Smooth muscle cell (in vitro differentiated cells): ENCODE data around the gene TAPBPL. TPM values are rescaled to one million over a fixed set of nuclear protein-coding genes. Genes with fewer than 3 reads are reported as not detected.

Source experiments
- DNase-seq: peaks from one replicate; lab custom pipeline; 2025; ENCODE audit not compliant: unreplicated experiment; lab: John Stamatoyannopoulos, UW
- H2AFZ ChIP-seq: fragments of 200-600 bp; sonication (generic); 2 replicates; pipeline ENCODE4 v1.6.0; 2016; ENCODE audit warnings: antibody characterized with exemption, low read depth, mild to moderate bottlenecking
- H3F3A ChIP-seq: fragments of 200-600 bp; sonication (generic); 2 replicates; pipeline ENCODE4 v1.6.0; 2017; ENCODE audit warnings: antibody characterized with exemption, low read depth
- H3K27ac ChIP-seq: fragments of 200-600 bp; sonication (generic); 2 replicates; pipeline ENCODE4 v1.5.1; 2016; ENCODE audit warnings: low read depth, mild to moderate bottlenecking
- H3K27me3 ChIP-seq: fragments of 200-600 bp; sonication (generic); 2 replicates; pipeline ENCODE4 v1.6.1; 2016; ENCODE audit warnings: low read depth, mild to moderate bottlenecking
- H3K36me3 ChIP-seq: fragments of 200-600 bp; sonication (generic); 2 replicates; pipeline ENCODE4 v1.5.1; 2016; ENCODE audit warnings: low read depth
- H3K4me1 ChIP-seq: fragments of 200-600 bp; sonication (generic); 2 replicates; pipeline ENCODE4 v1.5.1; 2016; ENCODE audit warnings: low read depth
- H3K4me2 ChIP-seq: fragments of 200-600 bp; sonication (generic); 2 replicates; pipeline ENCODE4 v1.6.0; 2016; ENCODE audit warnings: mild to moderate bottlenecking
- H3K4me3 ChIP-seq: fragments of 200-600 bp; sonication (generic); 2 replicates; pipeline ENCODE4 v1.5.1; 2016; ENCODE audit warnings: mild to moderate bottlenecking
- H3K79me2 ChIP-seq: fragments of 200-600 bp; sonication (generic); 2 replicates; pipeline ENCODE4 v1.6.0; 2016; ENCODE audit warnings: low read depth, mild to moderate bottlenecking
- H3K9ac ChIP-seq: fragments of 200-600 bp; sonication (generic); 2 replicates; pipeline ENCODE4 v1.6.0; 2016; ENCODE audit warnings: low read depth
- H3K9me3 ChIP-seq: fragments of 200-600 bp; sonication (generic); replicated peaks from 2 replicates; pipeline ENCODE4 v1.5.1; 2016; ENCODE audit warnings: low read depth
- H4K20me1 ChIP-seq: fragments of 200-600 bp; sonication (generic); 2 replicates; pipeline ENCODE4 v1.6.0; 2016; ENCODE audit warnings: low read depth
- WGBS: methylation state at CpG from one replicate; pipeline ENCODE4 v1.1.7; 2016; ENCODE audit warnings: low lambda C conversion rate; 5-methylcytosine and 5-hydroxymethylcytosine counted together
- polyA plus RNA-seq: library from polyadenylated mRNA; unstranded; fragments of >200 nt; fragmentation: Nextera tagmentation; extraction: Ambion mirVana; gene quantifications from 2 replicates; pipeline ENCODE4 v1.2.1, GENCODE V29; 2016
- total RNA-seq: library from RNA; depleted of rRNA; stranded (reverse); fragments of >200 nt; gene quantifications from 2 replicates; pipeline ENCODE4 v1.2.3, GENCODE V29; 2014
- TF ChIP-seq, protein P1 (sequence below): fragments of 200-600 bp; sonication (generic); IDR thresholded peaks from 2 replicates; pipeline ENCODE4 v1.5.1; 2017; ENCODE audit warnings: borderline replicate concordance, mild to moderate bottlenecking, antibody characterized with exemption; ENCODE audit not compliant: insufficient read depth, poor library complexity, severe bottlenecking

Gene TAPBPL
- total and polyA plus RNA-seq, 2 experiments from 2014 or later, result 0.85 to 3.2 TPM

DNA sequence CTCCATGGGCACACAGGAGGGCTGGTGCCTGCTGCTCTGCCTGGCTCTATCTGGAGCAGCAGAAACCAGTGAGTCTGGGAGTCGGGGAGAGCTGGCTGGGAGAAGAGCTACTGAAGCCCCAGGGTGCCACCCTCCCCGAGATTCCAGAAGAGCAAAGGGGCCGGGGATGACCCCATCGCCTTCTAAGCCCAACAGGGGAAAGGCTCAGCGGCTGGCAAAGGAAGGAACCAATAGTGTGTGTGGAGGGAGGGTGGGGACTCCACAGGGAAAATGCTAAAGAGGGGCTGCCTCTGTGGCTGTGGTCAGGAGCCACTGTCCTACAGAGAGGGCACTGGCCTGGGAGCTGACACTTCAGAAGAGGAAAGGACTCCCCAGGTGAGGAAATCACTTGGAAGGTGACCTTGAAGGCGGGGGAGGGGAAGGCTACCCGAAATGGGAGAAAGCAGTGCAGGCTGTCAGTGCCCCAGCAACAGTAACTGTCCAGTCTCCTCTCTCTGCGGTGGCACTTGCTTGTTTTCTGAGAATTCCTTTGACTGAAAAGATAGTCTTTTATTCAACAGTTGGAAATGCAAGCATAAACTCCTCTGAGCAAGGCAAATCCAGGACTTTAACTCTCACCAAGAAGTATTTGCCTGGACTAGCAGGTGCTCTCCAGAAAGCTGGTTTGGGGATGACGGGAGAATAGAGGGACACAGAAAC, 552 bp downstream of the TAPBPL start:
- no peaks in the 10 kb centered on the region for H3K27me3 ChIP-seq
- no peaks in the 10 kb centered on the region for H3K79me2 ChIP-seq
- H3K9me3 ChIP-seq, result no peaks in the 10 kb centered on the region
- H3K27ac ChIP-seq, result peak overlapping the region; percentile 50
- H3K4me3 ChIP-seq, result peak overlapping the region; percentile 55
- no peak overlapping the region for H3K9ac ChIP-seq
- no peaks in the 10 kb centered on the region for H3F3A ChIP-seq
- 88% methylated on average over 9 of the region's 9 CpGs for WGBS
- peaks cover 33% of the 10 kb centered on the region for H3K4me1 ChIP-seq
- no peaks in the 10 kb centered on the region for H4K20me1 ChIP-seq
- no peak for DNase-seq
- TF ChIP-seq, protein P1, sequence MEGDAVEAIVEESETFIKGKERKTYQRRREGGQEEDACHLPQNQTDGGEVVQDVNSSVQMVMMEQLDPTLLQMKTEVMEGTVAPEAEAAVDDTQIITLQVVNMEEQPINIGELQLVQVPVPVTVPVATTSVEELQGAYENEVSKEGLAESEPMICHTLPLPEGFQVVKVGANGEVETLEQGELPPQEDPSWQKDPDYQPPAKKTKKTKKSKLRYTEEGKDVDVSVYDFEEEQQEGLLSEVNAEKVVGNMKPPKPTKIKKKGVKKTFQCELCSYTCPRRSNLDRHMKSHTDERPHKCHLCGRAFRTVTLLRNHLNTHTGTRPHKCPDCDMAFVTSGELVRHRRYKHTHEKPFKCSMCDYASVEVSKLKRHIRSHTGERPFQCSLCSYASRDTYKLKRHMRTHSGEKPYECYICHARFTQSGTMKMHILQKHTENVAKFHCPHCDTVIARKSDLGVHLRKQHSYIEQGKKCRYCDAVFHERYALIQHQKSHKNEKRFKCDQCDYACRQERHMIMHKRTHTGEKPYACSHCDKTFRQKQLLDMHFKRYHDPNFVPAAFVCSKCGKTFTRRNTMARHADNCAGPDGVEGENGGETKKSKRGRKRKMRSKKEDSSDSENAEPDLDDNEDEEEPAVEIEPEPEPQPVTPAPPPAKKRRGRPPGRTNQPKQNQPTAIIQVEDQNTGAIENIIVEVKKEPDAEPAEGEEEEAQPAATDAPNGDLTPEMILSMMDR, result no peak
- H3K4me2 ChIP-seq, result peak overlapping the region; percentile 87
- peak overlapping the region; percentile 58 for H2AFZ ChIP-seq
- no peaks in the 10 kb centered on the region for H3K36me3 ChIP-seq

DNA sequence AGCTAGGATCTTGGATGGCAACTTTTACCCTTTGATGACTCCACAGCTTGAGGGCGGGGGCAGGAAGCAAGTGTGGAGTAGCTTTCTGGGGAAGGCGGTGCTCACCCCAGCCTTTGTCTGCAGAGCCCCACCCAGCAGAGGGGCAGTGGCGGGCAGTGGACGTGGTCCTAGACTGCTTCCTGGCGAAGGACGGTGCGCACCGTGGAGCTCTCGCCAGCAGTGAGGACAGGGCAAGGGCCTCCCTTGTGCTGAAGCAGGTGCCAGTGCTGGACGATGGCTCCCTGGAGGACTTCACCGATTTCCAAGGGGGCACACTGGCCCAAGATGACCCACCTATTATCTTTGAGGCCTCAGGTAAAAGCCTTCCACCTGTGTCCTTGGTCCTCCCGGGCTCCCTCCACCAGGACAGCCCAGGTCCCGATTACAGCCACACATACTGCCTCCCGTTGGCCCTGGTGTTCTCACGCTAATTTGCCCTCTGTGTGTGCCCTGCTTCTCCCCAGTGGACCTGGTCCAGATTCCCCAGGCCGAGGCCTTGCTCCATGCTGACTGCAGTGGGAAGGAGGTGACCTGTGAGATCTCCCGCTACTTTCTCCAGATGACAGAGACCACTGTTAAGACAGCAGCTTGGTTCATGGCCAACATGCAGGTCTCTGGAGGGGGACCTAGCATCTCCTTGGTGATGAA, 1.2 kb downstream of the TAPBPL start:
- WGBS, result 91% methylated on average over 17 of the region's 17 CpGs
- no peak for DNase-seq
- Histone ChIP-seq H2AFZ (no peak overlapping the region), H3K4me1 (peaks cover 33% of the 10 kb centered on the region), H3K27ac (no peak overlapping the region), H3K36me3 (no peaks in the 10 kb centered on the region), H3K9ac (no peak overlapping the region), H3K4me2 (no peak overlapping the region), H3K9me3 (no peaks in the 10 kb centered on the region), H3K79me2 (no peaks in the 10 kb centered on the region), H3K27me3 (no peaks in the 10 kb centered on the region), H3K4me3 (no peak overlapping the region), H3F3A (no peaks in the 10 kb centered on the region), H4K20me1 (no peaks in the 10 kb centered on the region)
- TF ChIP-seq, protein P1, result no peak

DNA sequence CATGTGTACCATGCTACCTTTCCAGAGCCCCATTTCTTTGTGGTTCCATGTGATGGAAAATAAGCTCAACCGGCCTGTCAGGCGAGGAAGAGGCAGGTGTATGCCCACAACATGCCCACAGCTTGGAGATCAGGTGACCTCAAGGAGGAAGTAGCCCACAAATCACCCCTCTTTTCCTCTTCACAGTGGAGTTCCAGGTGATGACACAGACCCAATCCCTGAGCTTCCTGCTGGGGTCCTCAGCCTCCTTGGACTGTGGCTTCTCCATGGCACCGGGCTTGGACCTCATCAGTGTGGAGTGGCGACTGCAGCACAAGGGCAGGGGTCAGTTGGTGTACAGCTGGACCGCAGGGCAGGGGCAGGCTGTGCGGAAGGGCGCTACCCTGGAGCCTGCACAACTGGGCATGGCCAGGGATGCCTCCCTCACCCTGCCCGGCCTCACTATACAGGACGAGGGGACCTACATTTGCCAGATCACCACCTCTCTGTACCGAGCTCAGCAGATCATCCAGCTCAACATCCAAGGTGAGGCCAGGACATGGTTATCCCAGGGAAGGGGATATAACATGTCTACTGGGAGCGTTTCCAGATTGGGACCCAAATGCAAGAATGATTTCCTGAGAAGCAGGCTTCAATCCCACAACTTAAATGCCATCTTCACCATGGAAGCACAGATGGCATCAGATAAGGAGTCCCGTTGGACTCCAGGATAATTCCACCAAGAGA, 5.5 kb downstream of the TAPBPL start:
- no peak overlapping the region for H3K4me3 ChIP-seq
- no peak overlapping the region for H3K27ac ChIP-seq
- TF ChIP-seq, protein P1, result no peak
- H3K4me1 ChIP-seq, result peaks cover 5% of the 10 kb centered on the region
- no peaks in the 10 kb centered on the region for H3K27me3 ChIP-seq
- 97% methylated on average over 12 of the region's 12 CpGs for WGBS
- no peaks in the 10 kb centered on the region for H3K79me2 ChIP-seq
- H3K9ac ChIP-seq, result no peak overlapping the region
- H4K20me1 ChIP-seq, result no peaks in the 10 kb centered on the region
- H3K4me2 ChIP-seq, result no peak overlapping the region
- no peaks in the 10 kb centered on the region for H3F3A ChIP-seq
- H2AFZ ChIP-seq, result no peak overlapping the region
- H3K9me3 ChIP-seq, result no peaks in the 10 kb centered on the region
- no peaks in the 10 kb centered on the region for H3K36me3 ChIP-seq
- DNase-seq, result no peak
